Liver (tissue), 3 donors: ENCODE data around the gene BCL2L13.

ENCODE experiments used
- EGR1 ChIP-seq, 2 donors: IDR thresholded peaks; 2 replicates each; pipeline ENCODE4 v1.6.1; 2016 to 2018; ENCODE audit warnings: antibody characterized with exemption in 2 of 2, low read depth in 2 of 2
- FOXA1 ChIP-seq: IDR thresholded peaks from 2 replicates; pipeline ENCODE4 v1.6.1; 2016; ENCODE audit warnings: antibody characterized with exemption
- GABPA ChIP-seq, 2 donors: IDR thresholded peaks in 1 of 2; conservative IDR thresholded peaks in 1 of 2; 2 replicates each; pipeline ENCODE4 v1.6.1; 2016; ENCODE audit warnings: antibody characterized with exemption in 2 of 2, mild to moderate bottlenecking in 1 of 2, moderate library complexity in 1 of 2
- HNF4A ChIP-seq, 2 donors: conservative IDR thresholded peaks; 2 replicates each; pipeline ENCODE4 v1.6.1; 2016; ENCODE audit warnings: antibody characterized with exemption in 2 of 2, mild to moderate bottlenecking in 2 of 2
- JUND ChIP-seq, 2 donors: IDR thresholded peaks; 2 replicates each; pipeline ENCODE4 v1.6.1; 2016; ENCODE audit warnings: antibody characterized with exemption in 2 of 2
- RAD21 ChIP-seq, 2 donors: IDR thresholded peaks; 2 replicates each; pipeline ENCODE4 v1.6.1; 2016; ENCODE audit warnings: antibody characterized with exemption in 2 of 2, mild to moderate bottlenecking in 2 of 2
- SP1 ChIP-seq: IDR thresholded peaks from 2 replicates; pipeline ENCODE4 v1.6.1; 2018; ENCODE audit warnings: antibody characterized with exemption, mild to moderate bottlenecking
- TAF1 ChIP-seq: conservative IDR thresholded peaks from 2 replicates; pipeline ENCODE4 v1.6.1; 2016; ENCODE audit warnings: antibody characterized with exemption, mild to moderate bottlenecking
- YY1 ChIP-seq: IDR thresholded peaks from 2 replicates; pipeline ENCODE4 v1.6.1; 2016; ENCODE audit warnings: antibody characterized with exemption, mild to moderate bottlenecking
- TF ChIP-seq, protein P1 (sequence below): fragments of 150-350 bp; IDR thresholded peaks from 2 replicates; pipeline ENCODE4 v1.5.1; 2017; ENCODE audit warnings: improper control_type of control experiment, low read depth, low read length; ENCODE audit not compliant: missing input control
- TF ChIP-seq, protein P2 (sequence below): IDR thresholded peaks from 2 replicates; pipeline ENCODE4 v1.6.1; 2016; ENCODE audit warnings: antibody characterized with exemption
- TF ChIP-seq, protein P3 (sequence below): IDR thresholded peaks from 2 replicates; pipeline ENCODE4 v1.6.1; 2016; ENCODE audit warnings: antibody characterized with exemption
- TF ChIP-seq, protein P4 (sequence below): IDR thresholded peaks from 2 replicates; pipeline ENCODE4 v1.6.1; 2016; ENCODE audit warnings: antibody characterized with exemption
- TF ChIP-seq, protein P5 (sequence below): IDR thresholded peaks from 2 replicates; pipeline ENCODE4 v1.6.1; 2016; ENCODE audit warnings: antibody characterized with exemption, mild to moderate bottlenecking
- donor health status: healthy.
- donor health status: healthy.

DNA sequence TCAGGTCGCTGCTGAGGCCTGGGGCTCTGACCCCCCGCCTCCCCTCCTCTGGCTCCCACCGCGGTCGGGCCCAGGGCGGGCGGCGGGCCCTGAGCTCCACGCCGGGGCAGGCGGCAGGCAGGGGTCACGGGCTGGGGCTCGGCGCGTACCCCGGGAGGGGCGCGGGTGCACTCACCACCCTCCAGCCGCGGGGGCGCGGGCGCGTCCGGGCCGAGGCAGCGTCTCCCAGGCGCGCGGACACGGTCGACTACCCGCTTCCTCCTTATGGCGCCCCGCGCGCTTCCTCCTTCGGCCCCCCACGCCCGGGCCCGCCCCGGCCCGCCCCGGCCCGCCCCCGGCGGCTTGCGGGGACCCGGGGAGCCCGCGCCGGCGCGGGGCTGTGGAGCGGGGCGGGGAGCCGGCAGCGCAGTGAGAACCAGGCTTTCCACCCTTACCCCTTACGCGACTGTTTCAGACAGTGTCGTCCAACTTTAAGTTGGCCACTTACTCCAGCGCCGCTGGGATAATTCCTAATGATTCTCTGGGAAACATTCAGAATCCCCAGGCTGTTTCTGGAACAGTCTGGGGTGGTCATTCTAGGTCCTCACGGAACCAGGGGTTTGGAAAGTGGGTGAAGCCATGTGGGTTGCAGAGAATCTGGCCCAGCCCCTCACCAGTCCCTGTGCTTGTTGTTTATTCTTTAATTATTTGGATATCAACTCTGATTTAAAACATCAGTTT lies 135.8 kb downstream of the BCL2L13 start, which contains the start of gene BID:
- TF ChIP-seq JUND (IDR thresholded peaks at IDR 0.05) (no peak), YY1 (no peak), SP1 (no peak), GABPA (IDR thresholded peaks at IDR 0.05 in 1 of 2, conservative IDR thresholded peaks at IDR 0.05 in 1 of 2) (no peak), RAD21 (IDR thresholded peaks at IDR 0.05) (no peak), EGR1 (IDR thresholded peaks at IDR 0.05; ENCODE audit: low read depth in 2 of 2) (no peak), TAF1 (no peak), HNF4A (conservative IDR thresholded peaks at IDR 0.05) (no peak), FOXA1 (no peak)
- TF ChIP-seq, protein P1, sequence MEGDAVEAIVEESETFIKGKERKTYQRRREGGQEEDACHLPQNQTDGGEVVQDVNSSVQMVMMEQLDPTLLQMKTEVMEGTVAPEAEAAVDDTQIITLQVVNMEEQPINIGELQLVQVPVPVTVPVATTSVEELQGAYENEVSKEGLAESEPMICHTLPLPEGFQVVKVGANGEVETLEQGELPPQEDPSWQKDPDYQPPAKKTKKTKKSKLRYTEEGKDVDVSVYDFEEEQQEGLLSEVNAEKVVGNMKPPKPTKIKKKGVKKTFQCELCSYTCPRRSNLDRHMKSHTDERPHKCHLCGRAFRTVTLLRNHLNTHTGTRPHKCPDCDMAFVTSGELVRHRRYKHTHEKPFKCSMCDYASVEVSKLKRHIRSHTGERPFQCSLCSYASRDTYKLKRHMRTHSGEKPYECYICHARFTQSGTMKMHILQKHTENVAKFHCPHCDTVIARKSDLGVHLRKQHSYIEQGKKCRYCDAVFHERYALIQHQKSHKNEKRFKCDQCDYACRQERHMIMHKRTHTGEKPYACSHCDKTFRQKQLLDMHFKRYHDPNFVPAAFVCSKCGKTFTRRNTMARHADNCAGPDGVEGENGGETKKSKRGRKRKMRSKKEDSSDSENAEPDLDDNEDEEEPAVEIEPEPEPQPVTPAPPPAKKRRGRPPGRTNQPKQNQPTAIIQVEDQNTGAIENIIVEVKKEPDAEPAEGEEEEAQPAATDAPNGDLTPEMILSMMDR = no peak
- TF ChIP-seq, protein P2, sequence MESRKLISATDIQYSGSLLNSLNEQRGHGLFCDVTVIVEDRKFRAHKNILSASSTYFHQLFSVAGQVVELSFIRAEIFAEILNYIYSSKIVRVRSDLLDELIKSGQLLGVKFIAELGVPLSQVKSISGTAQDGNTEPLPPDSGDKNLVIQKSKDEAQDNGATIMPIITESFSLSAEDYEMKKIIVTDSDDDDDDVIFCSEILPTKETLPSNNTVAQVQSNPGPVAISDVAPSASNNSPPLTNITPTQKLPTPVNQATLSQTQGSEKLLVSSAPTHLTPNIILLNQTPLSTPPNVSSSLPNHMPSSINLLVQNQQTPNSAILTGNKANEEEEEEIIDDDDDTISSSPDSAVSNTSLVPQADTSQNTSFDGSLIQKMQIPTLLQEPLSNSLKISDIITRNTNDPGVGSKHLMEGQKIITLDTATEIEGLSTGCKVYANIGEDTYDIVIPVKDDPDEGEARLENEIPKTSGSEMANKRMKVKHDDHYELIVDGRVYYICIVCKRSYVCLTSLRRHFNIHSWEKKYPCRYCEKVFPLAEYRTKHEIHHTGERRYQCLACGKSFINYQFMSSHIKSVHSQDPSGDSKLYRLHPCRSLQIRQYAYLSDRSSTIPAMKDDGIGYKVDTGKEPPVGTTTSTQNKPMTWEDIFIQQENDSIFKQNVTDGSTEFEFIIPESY = no peak
- TF ChIP-seq, protein P3, sequence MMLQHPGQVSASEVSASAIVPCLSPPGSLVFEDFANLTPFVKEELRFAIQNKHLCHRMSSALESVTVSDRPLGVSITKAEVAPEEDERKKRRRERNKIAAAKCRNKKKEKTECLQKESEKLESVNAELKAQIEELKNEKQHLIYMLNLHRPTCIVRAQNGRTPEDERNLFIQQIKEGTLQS = no peak
- TF ChIP-seq, protein P4, sequence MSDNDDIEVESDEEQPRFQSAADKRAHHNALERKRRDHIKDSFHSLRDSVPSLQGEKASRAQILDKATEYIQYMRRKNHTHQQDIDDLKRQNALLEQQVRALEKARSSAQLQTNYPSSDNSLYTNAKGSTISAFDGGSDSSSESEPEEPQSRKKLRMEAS = no peak
- TF ChIP-seq, protein P5, sequence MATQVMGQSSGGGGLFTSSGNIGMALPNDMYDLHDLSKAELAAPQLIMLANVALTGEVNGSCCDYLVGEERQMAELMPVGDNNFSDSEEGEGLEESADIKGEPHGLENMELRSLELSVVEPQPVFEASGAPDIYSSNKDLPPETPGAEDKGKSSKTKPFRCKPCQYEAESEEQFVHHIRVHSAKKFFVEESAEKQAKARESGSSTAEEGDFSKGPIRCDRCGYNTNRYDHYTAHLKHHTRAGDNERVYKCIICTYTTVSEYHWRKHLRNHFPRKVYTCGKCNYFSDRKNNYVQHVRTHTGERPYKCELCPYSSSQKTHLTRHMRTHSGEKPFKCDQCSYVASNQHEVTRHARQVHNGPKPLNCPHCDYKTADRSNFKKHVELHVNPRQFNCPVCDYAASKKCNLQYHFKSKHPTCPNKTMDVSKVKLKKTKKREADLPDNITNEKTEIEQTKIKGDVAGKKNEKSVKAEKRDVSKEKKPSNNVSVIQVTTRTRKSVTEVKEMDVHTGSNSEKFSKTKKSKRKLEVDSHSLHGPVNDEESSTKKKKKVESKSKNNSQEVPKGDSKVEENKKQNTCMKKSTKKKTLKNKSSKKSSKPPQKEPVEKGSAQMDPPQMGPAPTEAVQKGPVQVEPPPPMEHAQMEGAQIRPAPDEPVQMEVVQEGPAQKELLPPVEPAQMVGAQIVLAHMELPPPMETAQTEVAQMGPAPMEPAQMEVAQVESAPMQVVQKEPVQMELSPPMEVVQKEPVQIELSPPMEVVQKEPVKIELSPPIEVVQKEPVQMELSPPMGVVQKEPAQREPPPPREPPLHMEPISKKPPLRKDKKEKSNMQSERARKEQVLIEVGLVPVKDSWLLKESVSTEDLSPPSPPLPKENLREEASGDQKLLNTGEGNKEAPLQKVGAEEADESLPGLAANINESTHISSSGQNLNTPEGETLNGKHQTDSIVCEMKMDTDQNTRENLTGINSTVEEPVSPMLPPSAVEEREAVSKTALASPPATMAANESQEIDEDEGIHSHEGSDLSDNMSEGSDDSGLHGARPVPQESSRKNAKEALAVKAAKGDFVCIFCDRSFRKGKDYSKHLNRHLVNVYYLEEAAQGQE = no peak
